ENCODE results near the gene OPCML.

DNA sequence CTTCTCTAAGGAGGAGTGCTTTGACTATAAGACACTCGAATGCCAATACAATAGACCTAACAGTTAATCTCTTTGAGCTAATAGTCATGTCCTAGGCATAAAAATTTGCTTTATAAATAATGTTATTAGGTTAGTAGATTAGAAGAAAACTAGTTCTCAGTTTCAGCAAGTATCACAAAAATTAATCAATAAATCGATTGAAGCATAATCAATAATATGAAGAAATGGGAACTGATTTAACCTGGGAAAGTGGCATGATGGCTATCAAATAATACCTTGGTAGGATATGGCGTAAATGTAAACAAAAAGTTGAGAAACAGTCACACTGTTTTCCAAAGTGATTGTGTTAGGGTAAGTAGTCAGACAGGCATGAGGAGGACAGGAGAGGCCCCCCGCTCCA lies 676.3 kb downstream of the OPCML start:
- TF ChIP-seq, protein P1, sequence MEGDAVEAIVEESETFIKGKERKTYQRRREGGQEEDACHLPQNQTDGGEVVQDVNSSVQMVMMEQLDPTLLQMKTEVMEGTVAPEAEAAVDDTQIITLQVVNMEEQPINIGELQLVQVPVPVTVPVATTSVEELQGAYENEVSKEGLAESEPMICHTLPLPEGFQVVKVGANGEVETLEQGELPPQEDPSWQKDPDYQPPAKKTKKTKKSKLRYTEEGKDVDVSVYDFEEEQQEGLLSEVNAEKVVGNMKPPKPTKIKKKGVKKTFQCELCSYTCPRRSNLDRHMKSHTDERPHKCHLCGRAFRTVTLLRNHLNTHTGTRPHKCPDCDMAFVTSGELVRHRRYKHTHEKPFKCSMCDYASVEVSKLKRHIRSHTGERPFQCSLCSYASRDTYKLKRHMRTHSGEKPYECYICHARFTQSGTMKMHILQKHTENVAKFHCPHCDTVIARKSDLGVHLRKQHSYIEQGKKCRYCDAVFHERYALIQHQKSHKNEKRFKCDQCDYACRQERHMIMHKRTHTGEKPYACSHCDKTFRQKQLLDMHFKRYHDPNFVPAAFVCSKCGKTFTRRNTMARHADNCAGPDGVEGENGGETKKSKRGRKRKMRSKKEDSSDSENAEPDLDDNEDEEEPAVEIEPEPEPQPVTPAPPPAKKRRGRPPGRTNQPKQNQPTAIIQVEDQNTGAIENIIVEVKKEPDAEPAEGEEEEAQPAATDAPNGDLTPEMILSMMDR (conservative IDR thresholded peaks at IDR 0.05; ENCODE audit: low read length), result no peak
- no peak for TF ChIP-seq EZH2phosphoT487 (IDR thresholded peaks at IDR 0.05; ENCODE audit: borderline replicate concordance)
